Stomach (tissue), 4 donors: ENCODE results near the gene DNAJC25.

ENCODE experiments used
- EP300 ChIP-seq: sonication (generic); formaldehyde crosslinking; IDR thresholded peaks from one replicate; pipeline ENCODE4 v1.6.1; 2017; ENCODE audit warnings: antibody characterized with exemption
- POLR2AphosphoS5 ChIP-seq, 3 donors: sonication (generic); formaldehyde crosslinking; IDR thresholded peaks; one replicate each; pipeline ENCODE4 v1.6.1; 2016; ENCODE audit warnings: antibody characterized with exemption in 3 of 3
- TF ChIP-seq, protein P1 (sequence below), 7 experiments: fragments of 450-650 bp in 4 of 7; fragments of 200-600 bp in 3 of 7; sonication (generic) in 3 of 7; IDR thresholded peaks; one replicate each; pipeline ENCODE4 v1.5.1; 2016 to 2019; ENCODE audit warnings: antibody characterized with exemption in 7 of 7, control low read depth in 2 of 7, mild to moderate bottlenecking in 1 of 7

DNA sequence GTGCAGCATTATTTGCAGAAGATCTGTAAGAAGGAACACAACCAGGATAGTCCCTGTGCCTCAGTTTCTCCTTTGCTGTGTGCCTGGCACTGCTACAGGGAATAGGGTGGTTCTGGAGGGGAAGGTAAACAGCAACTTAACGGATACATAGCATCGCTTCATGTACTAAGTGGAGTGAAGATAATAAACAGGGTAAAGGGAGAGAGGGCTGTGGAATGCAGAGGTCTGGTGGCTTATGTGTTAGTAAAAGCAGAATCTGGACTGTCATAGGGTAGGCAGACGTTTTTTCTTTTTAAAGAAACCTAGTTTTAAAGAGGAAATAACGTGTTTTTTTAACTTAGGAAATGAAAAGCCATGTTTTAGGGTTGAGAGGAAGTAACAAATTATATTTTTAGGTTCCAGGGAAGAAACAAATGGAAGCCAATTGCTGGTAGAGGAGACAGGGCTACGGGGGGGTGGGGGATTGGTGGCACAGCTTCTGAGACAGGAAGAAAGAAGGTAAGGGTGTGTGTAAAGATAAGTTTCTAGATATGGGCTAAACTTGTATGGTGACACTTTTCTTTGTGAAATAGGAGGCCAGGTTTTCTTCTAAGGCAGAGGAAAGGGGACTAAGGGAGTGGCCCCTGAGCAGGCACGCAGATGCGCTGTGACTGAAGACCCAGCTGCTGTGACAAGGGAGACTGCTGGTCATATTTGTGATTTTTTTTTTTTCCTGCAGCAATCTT, 31.6 kb downstream of the DNAJC25 start:
- TF ChIP-seq, protein P1, sequence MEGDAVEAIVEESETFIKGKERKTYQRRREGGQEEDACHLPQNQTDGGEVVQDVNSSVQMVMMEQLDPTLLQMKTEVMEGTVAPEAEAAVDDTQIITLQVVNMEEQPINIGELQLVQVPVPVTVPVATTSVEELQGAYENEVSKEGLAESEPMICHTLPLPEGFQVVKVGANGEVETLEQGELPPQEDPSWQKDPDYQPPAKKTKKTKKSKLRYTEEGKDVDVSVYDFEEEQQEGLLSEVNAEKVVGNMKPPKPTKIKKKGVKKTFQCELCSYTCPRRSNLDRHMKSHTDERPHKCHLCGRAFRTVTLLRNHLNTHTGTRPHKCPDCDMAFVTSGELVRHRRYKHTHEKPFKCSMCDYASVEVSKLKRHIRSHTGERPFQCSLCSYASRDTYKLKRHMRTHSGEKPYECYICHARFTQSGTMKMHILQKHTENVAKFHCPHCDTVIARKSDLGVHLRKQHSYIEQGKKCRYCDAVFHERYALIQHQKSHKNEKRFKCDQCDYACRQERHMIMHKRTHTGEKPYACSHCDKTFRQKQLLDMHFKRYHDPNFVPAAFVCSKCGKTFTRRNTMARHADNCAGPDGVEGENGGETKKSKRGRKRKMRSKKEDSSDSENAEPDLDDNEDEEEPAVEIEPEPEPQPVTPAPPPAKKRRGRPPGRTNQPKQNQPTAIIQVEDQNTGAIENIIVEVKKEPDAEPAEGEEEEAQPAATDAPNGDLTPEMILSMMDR (IDR thresholded peaks at IDR 0.05): no peak
- TF ChIP-seq POLR2AphosphoS5 (IDR thresholded peaks at IDR 0.05) (no peak), EP300 (no peak)
